Stimulated activated CD4-positive, alpha-beta T cell treated with anti-CD3 and anti-CD28 coated beads, Interleukin-15, amount 100 ng/mL, for 1 hour (primary cell): ENCODE results near the gene GNPAT.

Source experiments
- DNase-seq, 2 donors: peaks; one replicate each; pipeline ENCODE4 v3.0.0-alpha.2; 2020; ENCODE audit warnings: low read depth in 1 of 2, low spot score in 1 of 2

The GNPAT gene

GRCh38 chr1:231242516-231243198, 1.6 kb downstream of the GNPAT start:
- no peak for DNase-seq

GRCh38 chr1:231248778-231249177, 7.8 kb downstream of the GNPAT start:
- no peak for DNase-seq

GRCh38 chr1:231252336-231252735, 11.3 kb downstream of the GNPAT start:
- no peak for DNase-seq

DNA sequence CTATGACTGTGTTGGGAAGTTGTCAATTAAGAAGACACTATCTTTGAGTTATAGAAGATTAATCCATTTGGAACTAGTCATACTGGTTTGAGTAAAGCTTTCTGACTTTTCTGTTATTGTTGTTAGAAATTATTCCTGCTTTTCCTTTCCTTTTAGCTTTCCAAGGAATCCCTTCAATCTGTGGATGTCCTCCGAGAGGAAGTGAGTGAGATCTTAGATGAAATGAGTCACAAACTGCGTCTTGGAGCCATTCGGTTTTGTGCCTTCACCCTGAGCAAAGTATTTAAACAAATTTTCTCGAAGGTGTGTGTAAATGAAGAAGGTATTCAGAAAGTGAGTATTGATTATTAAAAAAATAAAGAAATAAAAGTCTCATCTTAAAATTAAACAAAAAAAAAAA, 19.3 kb downstream of the GNPAT start:
- DNase-seq, result no peak

- DNase-seq, result no peak
Measured at GRCh38 chr1:231264642-231265041, 23.6 kb downstream of the GNPAT start.

- DNase-seq, result no peak
Measured at GRCh38 chr1:231265379-231265778, 24.4 kb downstream of the GNPAT start.

DNA sequence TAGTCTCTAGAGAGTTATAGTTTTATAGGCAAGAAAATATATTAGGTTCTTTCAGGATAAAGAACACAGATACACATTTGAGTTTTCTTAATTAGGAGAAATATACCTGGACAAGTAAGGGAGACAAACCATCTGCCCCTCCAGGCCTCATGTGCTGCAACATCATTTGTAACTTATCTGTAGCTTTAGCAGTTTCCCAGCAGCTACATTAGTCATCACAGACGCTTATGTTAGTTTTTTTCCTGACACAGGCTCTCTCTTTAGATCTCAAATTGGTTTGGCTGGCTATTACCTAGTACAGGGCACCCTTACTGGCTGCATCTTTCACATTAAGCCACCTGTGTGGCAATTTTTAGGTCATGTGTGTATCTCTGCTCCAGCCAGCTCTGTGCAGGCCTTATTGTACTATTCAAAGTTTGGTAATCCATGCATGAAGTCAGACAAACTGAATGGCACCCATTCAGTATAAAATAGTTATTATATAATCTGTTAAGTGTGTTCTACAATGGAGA, 25.9 kb downstream of the GNPAT start:
- no peak for DNase-seq

DNA sequence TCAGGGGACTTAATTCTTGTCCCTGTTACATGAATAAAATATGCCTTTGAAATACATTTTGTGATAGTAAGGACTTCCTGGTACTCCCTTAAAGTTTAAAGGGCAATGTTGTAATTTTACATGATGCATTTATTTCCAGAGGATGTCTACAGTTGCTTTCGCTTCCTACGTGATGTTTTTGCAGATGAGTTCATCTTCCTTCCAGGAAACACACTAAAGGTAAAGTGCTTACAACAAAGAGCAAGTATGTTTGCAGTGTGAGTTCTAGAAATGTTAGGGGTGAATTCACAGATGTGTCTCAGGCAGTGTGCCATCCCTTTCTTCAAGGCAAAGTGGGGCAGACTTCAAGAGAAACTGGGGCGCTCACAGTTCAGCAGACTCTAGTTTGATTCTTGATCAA, 31.2 kb downstream of the GNPAT start:
- no peak for DNase-seq

DNA sequence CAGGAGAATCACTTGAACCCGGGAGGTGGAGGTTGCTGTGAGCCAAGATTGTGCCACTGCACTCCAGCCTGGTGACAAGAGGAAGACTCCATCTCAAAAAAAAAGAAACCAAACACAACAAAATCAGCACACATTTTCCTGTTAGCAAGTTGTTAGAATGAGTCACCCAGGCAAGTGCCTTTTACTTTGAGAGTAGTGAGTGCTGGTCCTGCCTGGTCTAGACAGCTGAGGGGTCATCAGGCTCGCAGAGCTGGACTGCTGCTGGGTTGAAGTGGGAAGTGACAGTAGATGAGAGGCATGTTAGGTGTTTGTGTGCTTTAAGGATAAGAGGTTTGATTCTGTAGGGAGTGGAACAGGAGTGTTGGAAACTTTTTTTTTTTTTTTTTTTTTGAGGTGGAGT, 31.9 kb downstream of the GNPAT start:
- DNase-seq, result no peak

GRCh38 chr1:231274119-231274825, 33.3 kb downstream of the GNPAT start:
- no peak for DNase-seq

GRCh38 chr1:231278100-231278790, 37.2 kb downstream of the GNPAT start:
- no peak for DNase-seq

DNA sequence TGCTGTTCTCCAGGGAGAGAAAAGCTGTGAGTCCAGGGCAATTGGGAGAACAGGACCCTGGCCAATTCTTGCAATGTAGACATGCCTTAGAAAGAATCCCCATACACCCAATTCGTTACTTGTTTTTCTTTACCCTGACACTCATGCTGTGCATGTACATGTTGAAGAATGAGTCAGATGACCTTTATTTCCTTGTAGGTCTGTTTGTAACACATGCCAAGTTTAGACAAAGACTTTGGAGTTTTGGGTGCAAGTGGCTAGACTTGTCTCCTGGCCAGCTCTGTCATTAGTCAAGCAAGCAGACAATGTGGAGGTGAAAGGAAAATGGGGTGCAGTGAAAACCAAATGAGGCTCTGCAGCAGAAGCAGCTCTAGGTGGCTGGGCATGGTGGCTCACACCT, 38.1 kb downstream of the GNPAT start:
- no peak for DNase-seq

- no peak for DNase-seq
Measured at GRCh38 chr1:231279683-231280082, 38.7 kb downstream of the GNPAT start.

- DNase-seq, result no peak
Measured at GRCh38 chr1:231284441-231284840, 43.4 kb downstream of the GNPAT start.

DNA sequence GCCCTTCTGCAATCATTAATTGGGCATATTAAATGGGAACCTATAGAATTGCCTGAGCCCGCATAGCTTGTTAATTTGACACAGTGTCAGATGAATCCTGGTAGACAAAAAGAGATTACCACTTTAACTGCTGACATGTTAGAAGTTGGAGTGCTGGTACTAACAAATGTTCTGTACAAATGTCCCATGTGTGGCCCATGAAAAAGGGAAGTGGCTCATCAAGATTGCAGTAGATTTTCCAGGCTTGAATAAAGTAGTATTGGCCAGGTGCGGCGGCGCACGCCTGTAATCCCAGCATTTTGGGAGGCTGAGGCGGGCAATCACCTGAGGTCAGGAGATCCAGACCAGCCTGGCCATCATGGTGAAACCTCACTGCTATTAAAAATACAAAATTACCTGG, 45.6 kb downstream of the GNPAT start:
- DNase-seq, result no peak

- no peak for DNase-seq
Measured at GRCh38 chr1:231295938-231296337, 54.9 kb downstream of the GNPAT start.

- DNase-seq, result no peak
Measured at GRCh38 chr1:231301990-231302389, 61.0 kb downstream of the GNPAT start.

DNA sequence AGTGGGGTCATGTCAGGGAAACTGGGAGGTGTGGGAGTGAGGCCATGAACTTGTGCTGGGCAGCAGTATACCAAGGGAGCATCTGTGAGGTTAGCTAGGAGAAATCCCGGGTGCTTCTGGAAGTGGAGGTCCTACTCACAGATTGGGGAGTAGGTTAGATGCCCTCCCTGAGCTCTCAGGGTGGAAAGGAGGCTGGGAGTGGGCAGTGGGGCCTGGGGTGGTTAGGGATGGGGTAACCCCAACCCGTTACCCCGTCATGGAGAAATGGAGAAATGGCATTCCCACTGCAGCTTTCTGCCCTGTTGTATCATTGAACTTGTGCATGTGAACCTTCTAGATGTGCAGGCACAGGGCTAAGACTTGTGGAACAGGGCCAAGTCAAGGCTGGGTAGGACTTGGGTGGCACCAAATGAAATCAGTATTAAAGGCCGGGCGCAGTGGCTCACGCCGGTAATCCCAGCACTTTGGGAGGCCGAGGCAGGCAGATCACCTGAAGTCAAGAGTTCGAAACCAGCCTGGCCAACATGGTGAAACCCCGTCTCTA, 69.5 kb downstream of the GNPAT start:
- DNase-seq, result no peak

- no peak for DNase-seq
Measured at GRCh38 chr1:231311720-231312431, 70.9 kb downstream of the GNPAT start.

DNA sequence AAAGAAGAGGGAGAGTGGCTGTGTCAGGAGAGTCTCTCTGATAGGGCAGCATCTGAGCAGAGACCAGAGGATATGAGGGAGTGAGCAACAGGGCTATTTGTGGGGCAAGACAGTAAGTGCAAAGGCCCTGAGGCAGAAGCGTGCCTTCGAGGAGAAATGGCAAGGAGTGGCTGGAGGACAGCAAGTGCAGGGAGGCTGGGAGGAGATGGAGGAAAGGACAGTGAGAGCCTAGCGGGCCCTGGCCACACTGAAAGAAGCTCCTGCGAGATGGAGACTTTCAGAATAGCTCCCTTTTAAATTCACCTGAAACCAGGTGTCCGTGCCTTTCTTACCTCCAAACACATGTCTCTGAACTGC, 71.4 kb downstream of the GNPAT start:
- no peak for DNase-seq

DNA sequence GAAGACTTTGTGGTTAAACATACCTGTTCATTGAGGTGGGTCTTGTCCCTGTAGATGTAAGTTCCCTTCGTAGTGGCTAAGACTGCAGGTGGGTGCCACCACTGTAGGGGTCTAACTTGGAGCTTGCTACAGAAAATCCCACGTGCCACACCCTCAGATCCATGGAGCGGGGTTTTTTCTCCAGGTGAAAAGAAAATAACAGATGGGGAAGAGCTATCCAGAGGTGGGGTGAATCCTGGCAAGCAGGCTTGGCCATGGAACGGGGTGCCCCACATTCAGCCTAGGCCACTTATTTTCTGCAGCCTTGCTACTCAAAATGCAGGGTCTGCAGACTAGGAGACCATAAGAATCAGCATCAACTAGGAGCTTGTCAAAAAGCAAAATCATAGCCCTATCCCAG, 72.6 kb downstream of the GNPAT start:
- no peak for DNase-seq
